ENCODE data around the gene MMP12. TPM values are rescaled to one million over a fixed set of nuclear protein-coding genes. Genes with fewer than 3 reads are reported as not detected.

The MMP12 gene
- polyA plus RNA-seq, 1 donor from 2014 or later = not detected

DNA sequence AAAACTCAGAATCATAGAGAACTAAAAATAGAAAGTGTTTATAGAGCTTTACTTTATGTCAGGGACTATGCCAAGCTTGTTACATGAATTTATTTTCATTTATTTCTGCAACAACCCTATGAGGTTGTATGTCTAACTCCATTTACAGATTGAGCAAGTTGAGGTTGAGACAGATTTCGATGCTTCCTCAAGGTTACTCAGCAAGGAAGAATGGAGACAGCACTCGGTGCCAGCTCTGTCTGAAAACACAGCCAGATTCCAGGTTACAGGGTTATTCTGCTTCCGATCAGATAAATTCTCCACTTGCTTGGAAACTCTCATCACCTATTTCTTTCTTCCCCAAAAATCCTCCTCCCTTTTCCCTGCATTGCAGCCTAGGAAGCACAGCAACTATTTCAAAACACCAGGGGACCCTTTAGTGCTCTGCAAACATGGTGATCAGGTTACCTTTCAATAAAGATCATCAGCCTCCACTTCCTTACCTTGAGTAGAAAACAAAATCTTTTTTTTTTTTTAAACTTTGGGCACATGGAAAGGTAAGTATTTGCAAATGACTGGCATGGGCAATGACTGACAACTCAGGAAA is 38.4 kb downstream of the MMP12 start:
- H3K27ac ChIP-seq (ENCODE audit: low read length) = no peak overlapping the region
- H3K27me3 ChIP-seq (ENCODE audit: insufficient read depth, low read depth, low read length) = no peaks in the 10 kb centered on the region
- no peaks in the 10 kb centered on the region for H3K79me2 ChIP-seq (replicated peaks; ENCODE audit: insufficient read depth, low read length)
- H3K4me3 ChIP-seq (ENCODE audit: low read length) = no peak overlapping the region
- H3K4me2 ChIP-seq (ENCODE audit: low read length) = no peak overlapping the region
- no peaks in the 10 kb centered on the region for H3F3A ChIP-seq (ENCODE audit: insufficient read depth, low read length, poor library complexity, severe bottlenecking)
- no peaks in the 10 kb centered on the region for H3K9me2 ChIP-seq (ENCODE audit: insufficient read depth, low read length)
- no peak overlapping the region for H2AFZ ChIP-seq (ENCODE audit: low read depth, low read length)
- no peaks in the 10 kb centered on the region for H3K36me3 ChIP-seq (ENCODE audit: insufficient read depth, low read length)
- no peaks in the 10 kb centered on the region for H3K9me3 ChIP-seq (ENCODE audit: low read length)
- no peaks in the 10 kb centered on the region for H4K20me1 ChIP-seq (ENCODE audit: insufficient read depth)
- H3K9ac ChIP-seq (ENCODE audit: low read length) = no peak overlapping the region
- TF ChIP-seq MXI1 (conservative IDR thresholded peaks at IDR 0.05; ENCODE audit: poor library complexity, severe bottlenecking) (no peak), EZH2 (IDR thresholded peaks at IDR 0.05; ENCODE audit: borderline replicate concordance, insufficient read depth, low read length, poor library complexity, severe bottlenecking) (no peak), TAF1 (IDR thresholded peaks at IDR 0.05; ENCODE audit: low read depth) (no peak), SMC3 (conservative IDR thresholded peaks at IDR 0.05; ENCODE audit: poor library complexity) (no peak), EP300 (conservative IDR thresholded peaks at IDR 0.05; ENCODE audit: poor library complexity, severe bottlenecking) (no peak), RAD21 (conservative IDR thresholded peaks at IDR 0.05) (no peak), POLR2AphosphoS5 (IDR thresholded peaks at IDR 0.05) (no peak)
- TF ChIP-seq, protein P1, sequence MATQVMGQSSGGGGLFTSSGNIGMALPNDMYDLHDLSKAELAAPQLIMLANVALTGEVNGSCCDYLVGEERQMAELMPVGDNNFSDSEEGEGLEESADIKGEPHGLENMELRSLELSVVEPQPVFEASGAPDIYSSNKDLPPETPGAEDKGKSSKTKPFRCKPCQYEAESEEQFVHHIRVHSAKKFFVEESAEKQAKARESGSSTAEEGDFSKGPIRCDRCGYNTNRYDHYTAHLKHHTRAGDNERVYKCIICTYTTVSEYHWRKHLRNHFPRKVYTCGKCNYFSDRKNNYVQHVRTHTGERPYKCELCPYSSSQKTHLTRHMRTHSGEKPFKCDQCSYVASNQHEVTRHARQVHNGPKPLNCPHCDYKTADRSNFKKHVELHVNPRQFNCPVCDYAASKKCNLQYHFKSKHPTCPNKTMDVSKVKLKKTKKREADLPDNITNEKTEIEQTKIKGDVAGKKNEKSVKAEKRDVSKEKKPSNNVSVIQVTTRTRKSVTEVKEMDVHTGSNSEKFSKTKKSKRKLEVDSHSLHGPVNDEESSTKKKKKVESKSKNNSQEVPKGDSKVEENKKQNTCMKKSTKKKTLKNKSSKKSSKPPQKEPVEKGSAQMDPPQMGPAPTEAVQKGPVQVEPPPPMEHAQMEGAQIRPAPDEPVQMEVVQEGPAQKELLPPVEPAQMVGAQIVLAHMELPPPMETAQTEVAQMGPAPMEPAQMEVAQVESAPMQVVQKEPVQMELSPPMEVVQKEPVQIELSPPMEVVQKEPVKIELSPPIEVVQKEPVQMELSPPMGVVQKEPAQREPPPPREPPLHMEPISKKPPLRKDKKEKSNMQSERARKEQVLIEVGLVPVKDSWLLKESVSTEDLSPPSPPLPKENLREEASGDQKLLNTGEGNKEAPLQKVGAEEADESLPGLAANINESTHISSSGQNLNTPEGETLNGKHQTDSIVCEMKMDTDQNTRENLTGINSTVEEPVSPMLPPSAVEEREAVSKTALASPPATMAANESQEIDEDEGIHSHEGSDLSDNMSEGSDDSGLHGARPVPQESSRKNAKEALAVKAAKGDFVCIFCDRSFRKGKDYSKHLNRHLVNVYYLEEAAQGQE (IDR thresholded peaks at IDR 0.05; ENCODE audit: borderline replicate concordance) = no peak
- TF ChIP-seq, protein P2, sequence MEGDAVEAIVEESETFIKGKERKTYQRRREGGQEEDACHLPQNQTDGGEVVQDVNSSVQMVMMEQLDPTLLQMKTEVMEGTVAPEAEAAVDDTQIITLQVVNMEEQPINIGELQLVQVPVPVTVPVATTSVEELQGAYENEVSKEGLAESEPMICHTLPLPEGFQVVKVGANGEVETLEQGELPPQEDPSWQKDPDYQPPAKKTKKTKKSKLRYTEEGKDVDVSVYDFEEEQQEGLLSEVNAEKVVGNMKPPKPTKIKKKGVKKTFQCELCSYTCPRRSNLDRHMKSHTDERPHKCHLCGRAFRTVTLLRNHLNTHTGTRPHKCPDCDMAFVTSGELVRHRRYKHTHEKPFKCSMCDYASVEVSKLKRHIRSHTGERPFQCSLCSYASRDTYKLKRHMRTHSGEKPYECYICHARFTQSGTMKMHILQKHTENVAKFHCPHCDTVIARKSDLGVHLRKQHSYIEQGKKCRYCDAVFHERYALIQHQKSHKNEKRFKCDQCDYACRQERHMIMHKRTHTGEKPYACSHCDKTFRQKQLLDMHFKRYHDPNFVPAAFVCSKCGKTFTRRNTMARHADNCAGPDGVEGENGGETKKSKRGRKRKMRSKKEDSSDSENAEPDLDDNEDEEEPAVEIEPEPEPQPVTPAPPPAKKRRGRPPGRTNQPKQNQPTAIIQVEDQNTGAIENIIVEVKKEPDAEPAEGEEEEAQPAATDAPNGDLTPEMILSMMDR (IDR thresholded peaks at IDR 0.05; ENCODE audit: poor library complexity, severe bottlenecking) = no peak

DNA sequence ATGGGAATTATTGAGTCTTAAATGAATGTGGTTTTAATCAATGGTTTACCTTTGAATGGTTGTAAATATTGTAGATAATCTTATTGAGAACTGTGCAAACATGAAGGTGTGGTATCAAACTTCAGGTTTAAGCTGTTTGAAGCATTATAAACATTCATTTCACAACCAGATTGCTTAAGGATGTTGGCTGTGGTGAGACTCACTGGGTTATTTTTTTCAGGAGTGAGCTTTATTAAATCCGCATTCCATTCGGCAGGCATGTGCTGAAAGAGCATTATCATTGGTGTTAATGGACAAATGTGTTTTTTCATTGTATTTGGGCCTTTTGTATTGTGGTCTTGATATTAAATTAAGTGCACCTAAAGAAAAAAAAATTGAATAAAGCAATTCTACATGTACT is 41.1 kb downstream of the MMP12 start:
- no peak overlapping the region for H3K4me3 ChIP-seq (ENCODE audit: low read length)
- no peaks in the 10 kb centered on the region for H4K20me1 ChIP-seq (ENCODE audit: insufficient read depth)
- no peaks in the 10 kb centered on the region for H3K36me3 ChIP-seq (ENCODE audit: insufficient read depth, low read length)
- no peak overlapping the region for H3K27ac ChIP-seq (ENCODE audit: low read length)
- no peak overlapping the region for H3K9ac ChIP-seq (ENCODE audit: low read length)
- no peak overlapping the region for H2AFZ ChIP-seq (ENCODE audit: low read depth, low read length)
- H3K79me2 ChIP-seq (replicated peaks; ENCODE audit: insufficient read depth, low read length) = no peaks in the 10 kb centered on the region
- H3K4me2 ChIP-seq (ENCODE audit: low read length) = no peak overlapping the region
- TF ChIP-seq MXI1 (conservative IDR thresholded peaks at IDR 0.05; ENCODE audit: poor library complexity, severe bottlenecking) (no peak), EZH2 (IDR thresholded peaks at IDR 0.05; ENCODE audit: borderline replicate concordance, insufficient read depth, low read length, poor library complexity, severe bottlenecking) (no peak), POLR2AphosphoS5 (IDR thresholded peaks at IDR 0.05) (no peak), SMC3 (conservative IDR thresholded peaks at IDR 0.05; ENCODE audit: poor library complexity) (no peak)
- TF ChIP-seq, protein P1 (IDR thresholded peaks at IDR 0.05; ENCODE audit: borderline replicate concordance) = no peak
- TF ChIP-seq, protein P2 (IDR thresholded peaks at IDR 0.05; ENCODE audit: poor library complexity, severe bottlenecking) = no peak
- H3K9me3 ChIP-seq (ENCODE audit: low read length) = no peaks in the 10 kb centered on the region
- H3K27me3 ChIP-seq (ENCODE audit: insufficient read depth, low read depth, low read length) = no peaks in the 10 kb centered on the region
- H3F3A ChIP-seq (ENCODE audit: insufficient read depth, low read length, poor library complexity, severe bottlenecking) = no peaks in the 10 kb centered on the region
- no peaks in the 10 kb centered on the region for H3K9me2 ChIP-seq (ENCODE audit: insufficient read depth, low read length)
